ENCODE measurements around the gene IRF2BPL.

IRF2BPL gene

DNA sequence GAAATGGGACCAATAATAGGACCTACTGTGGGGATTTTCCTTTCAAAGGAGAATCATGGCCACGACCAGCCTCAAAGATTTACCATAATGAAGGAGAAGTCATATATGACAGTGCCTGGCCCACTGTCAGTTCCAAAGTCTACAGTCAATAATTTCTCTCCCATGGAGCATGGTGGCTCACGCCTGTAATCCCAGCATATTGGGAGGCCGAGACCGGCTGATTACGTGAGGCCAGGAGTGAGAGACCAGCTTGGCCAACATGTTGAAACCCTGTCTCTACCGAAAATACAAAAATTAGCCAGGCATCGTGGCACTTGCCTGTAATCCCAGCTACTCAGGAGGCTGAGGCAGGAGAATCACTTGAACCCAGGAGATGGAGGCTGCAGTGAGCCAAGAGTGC, 13.8 kb downstream of the IRF2BPL start:
- TF ChIP-seq, protein P1, sequence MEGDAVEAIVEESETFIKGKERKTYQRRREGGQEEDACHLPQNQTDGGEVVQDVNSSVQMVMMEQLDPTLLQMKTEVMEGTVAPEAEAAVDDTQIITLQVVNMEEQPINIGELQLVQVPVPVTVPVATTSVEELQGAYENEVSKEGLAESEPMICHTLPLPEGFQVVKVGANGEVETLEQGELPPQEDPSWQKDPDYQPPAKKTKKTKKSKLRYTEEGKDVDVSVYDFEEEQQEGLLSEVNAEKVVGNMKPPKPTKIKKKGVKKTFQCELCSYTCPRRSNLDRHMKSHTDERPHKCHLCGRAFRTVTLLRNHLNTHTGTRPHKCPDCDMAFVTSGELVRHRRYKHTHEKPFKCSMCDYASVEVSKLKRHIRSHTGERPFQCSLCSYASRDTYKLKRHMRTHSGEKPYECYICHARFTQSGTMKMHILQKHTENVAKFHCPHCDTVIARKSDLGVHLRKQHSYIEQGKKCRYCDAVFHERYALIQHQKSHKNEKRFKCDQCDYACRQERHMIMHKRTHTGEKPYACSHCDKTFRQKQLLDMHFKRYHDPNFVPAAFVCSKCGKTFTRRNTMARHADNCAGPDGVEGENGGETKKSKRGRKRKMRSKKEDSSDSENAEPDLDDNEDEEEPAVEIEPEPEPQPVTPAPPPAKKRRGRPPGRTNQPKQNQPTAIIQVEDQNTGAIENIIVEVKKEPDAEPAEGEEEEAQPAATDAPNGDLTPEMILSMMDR (IDR thresholded peaks at IDR 0.05; ENCODE audit: insufficient read depth, low read length), result no peak
- TF ChIP-seq REST (IDR thresholded peaks at IDR 0.05; ENCODE audit: insufficient replicate concordance, low read depth), result no peak
- TF ChIP-seq SPI1 (IDR thresholded peaks at IDR 0.05; ENCODE audit: borderline replicate concordance, low read depth), result no peak
- TF ChIP-seq GABPA (IDR thresholded peaks at IDR 0.05; ENCODE audit: low read depth), result no peak
- TF ChIP-seq POLR2AphosphoS5 (IDR thresholded peaks at IDR 0.05; ENCODE audit: low read depth), result no peak
- H3K4me3 ChIP-seq (replicated peaks; ENCODE audit: insufficient read depth, low read length), result no peak overlapping the region
- no peaks in the 10 kb centered on the region for H3K27me3 ChIP-seq (ENCODE audit: insufficient read depth, poor library complexity, severe bottlenecking)
- no peak overlapping the region for H3K27ac ChIP-seq (replicated peaks)
- no peak for DNase-seq (ENCODE audit: low read depth in 1 of 2, low spot score in 1 of 2)

GRCh38 chr14:77014004-77014604, 14.4 kb downstream of the IRF2BPL start:
- no peak overlapping the region for H3K27ac ChIP-seq (replicated peaks)
- DNase-seq (ENCODE audit: low read depth in 1 of 2, low spot score in 1 of 2), result no peak
- TF ChIP-seq GABPA (IDR thresholded peaks at IDR 0.05; ENCODE audit: low read depth) (no peak), POLR2AphosphoS5 (IDR thresholded peaks at IDR 0.05; ENCODE audit: low read depth) (no peak), SPI1 (IDR thresholded peaks at IDR 0.05; ENCODE audit: borderline replicate concordance, low read depth) (no peak), REST (IDR thresholded peaks at IDR 0.05; ENCODE audit: insufficient replicate concordance, low read depth) (no peak)
- TF ChIP-seq, protein P1 (IDR thresholded peaks at IDR 0.05; ENCODE audit: insufficient read depth, low read length), result no peak
- H3K4me3 ChIP-seq (replicated peaks; ENCODE audit: insufficient read depth, low read length), result no peak overlapping the region
- H3K27me3 ChIP-seq (ENCODE audit: insufficient read depth, poor library complexity, severe bottlenecking), result no peaks in the 10 kb centered on the region

DNA sequence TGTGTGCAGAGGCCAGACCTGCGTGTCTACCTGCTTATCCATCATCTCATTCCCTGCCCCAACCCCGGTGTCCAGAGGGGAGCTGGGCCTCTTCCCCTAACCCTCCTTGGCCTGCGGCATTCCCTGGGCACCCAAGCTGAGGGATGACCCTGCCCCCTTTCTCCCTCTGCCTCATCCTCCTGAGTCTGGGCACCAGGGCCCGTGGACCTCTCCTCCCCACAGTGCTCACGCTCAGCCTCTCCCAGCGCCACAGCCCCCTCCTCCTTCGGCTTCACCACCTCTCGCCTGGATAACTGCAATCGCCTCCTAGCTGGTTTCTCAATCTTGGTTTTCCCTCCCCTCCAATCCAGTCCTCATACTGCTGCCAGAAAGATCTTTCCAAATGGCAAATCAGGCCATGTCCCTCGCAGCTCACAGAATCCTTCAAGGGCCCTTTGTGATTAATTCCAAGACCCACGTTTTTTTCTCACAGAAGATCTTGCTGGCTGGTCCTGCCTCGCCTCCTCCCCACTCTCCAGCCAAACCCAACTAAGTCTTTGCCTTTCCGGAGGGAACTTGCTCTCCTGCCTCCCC, 16.2 kb downstream of the IRF2BPL start:
- H3K4me3 ChIP-seq (replicated peaks; ENCODE audit: insufficient read depth, low read length), result no peak overlapping the region
- no peak overlapping the region for H3K27ac ChIP-seq (replicated peaks)
- TF ChIP-seq SPI1 (IDR thresholded peaks at IDR 0.05; ENCODE audit: borderline replicate concordance, low read depth) (no peak), GABPA (IDR thresholded peaks at IDR 0.05; ENCODE audit: low read depth) (no peak), POLR2AphosphoS5 (IDR thresholded peaks at IDR 0.05; ENCODE audit: low read depth) (no peak), REST (IDR thresholded peaks at IDR 0.05; ENCODE audit: insufficient replicate concordance, low read depth) (no peak)
- TF ChIP-seq, protein P1 (IDR thresholded peaks at IDR 0.05; ENCODE audit: insufficient read depth, low read length), result no peak
- no peak for DNase-seq (ENCODE audit: low read depth in 1 of 2, low spot score in 1 of 2)
- no peaks in the 10 kb centered on the region for H3K27me3 ChIP-seq (ENCODE audit: insufficient read depth, poor library complexity, severe bottlenecking)

Data from HL-60 (cell line).